DMS53 treated with DMSO at 0.1 percent for 48 hours (cell line): ENCODE results near the gene HTT.

Experiments used
- DNase-seq: peaks from one replicate; lab custom pipeline; 2025; ENCODE audit not compliant: unreplicated experiment; lab: John Stamatoyannopoulos, UW

HTT gene

GRCh38 chr4:3285558-3286334, 211.3 kb downstream of the HTT start:
- DNase-seq = no peak

GRCh38 chr4:3286335-3287175, 212.1 kb downstream of the HTT start:
- DNase-seq = no peak

GRCh38 chr4:3287271-3287971, 212.9 kb downstream of the HTT start:
- DNase-seq = no peak

GRCh38 chr4:3287972-3288570, 213.6 kb downstream of the HTT start:
- no peak for DNase-seq

- DNase-seq = no peak
Measured at GRCh38 chr4:3288571-3289094, 214.2 kb downstream of the HTT start.

- no peak for DNase-seq
Measured at GRCh38 chr4:3290476-3290875, 216.0 kb downstream of the HTT start.

GRCh38 chr4:3290889-3291321, 216.4 kb downstream of the HTT start:
- no peak for DNase-seq

- DNase-seq = peak; percentile 92
Measured at GRCh38 chr4:3291411-3291968, 217.0 kb downstream of the HTT start.

- peak; percentile 83 for DNase-seq
Measured at GRCh38 chr4:3291969-3292570, 217.6 kb downstream of the HTT start.

- DNase-seq = peak; percentile 87
Measured at GRCh38 chr4:3292571-3293400, 218.3 kb downstream of the HTT start, which contains the start of gene RGS12. RGS12 (plus strand) TSS chr4:3293021; CDS start chr4:3316171, 23,150 bp downstream.
